NCI-H1417 treated with DMSO at 0.1 percent for 48 hours (cell line): ENCODE results near the gene DIRAS1.

Experiments used
- DNase-seq: peaks from one replicate; lab custom pipeline; 2025; lab: John Stamatoyannopoulos, UW

DIRAS1 gene

GRCh38 chr19:2755448-2755705 is 34.2 kb upstream of the DIRAS1 start:
- DNase-seq, result no peak

- DNase-seq, result no peak
Measured at GRCh38 chr19:2754659-2755447, 33.7 kb upstream of the DIRAS1 start.

- DNase-seq, result no peak
Measured at GRCh38 chr19:2751438-2751830, 30.3 kb upstream of the DIRAS1 start.

- DNase-seq, result no peak
Measured at GRCh38 chr19:2750808-2751437, 29.8 kb upstream of the DIRAS1 start.

- DNase-seq, result no peak
Measured at GRCh38 chr19:2747349-2747748, 26.2 kb upstream of the DIRAS1 start.

- DNase-seq, result no peak
Measured at GRCh38 chr19:2744113-2744512, 22.9 kb upstream of the DIRAS1 start.

GRCh38 chr19:2743099-2743498 is 21.9 kb upstream of the DIRAS1 start:
- DNase-seq, result no peak

GRCh38 chr19:2740314-2740656 is 19.1 kb upstream of the DIRAS1 start:
- no peak for DNase-seq

GRCh38 chr19:2739602-2740313 is 18.6 kb upstream of the DIRAS1 start, which contains the start of gene SLC39A3:
Gene SLC39A3, minus strand, starts transcription at chr19:2740017. Its CDS starts 2,760 bp downstream, at chr19:2737257.
- peak; percentile 87 for DNase-seq

- DNase-seq, result no peak
Measured at GRCh38 chr19:2736550-2737190, 15.5 kb upstream of the DIRAS1 start.

- no peak for DNase-seq
Measured at GRCh38 chr19:2735374-2735773, 14.2 kb upstream of the DIRAS1 start.

- no peak for DNase-seq
Measured at GRCh38 chr19:2734589-2735288, 13.6 kb upstream of the DIRAS1 start.

- no peak for DNase-seq
Measured at GRCh38 chr19:2733930-2734588, 12.9 kb upstream of the DIRAS1 start.

GRCh38 chr19:2732883-2733282 is 11.7 kb upstream of the DIRAS1 start:
- no peak for DNase-seq

- no peak for DNase-seq
Measured at GRCh38 chr19:2732157-2732725, 11.1 kb upstream of the DIRAS1 start.

GRCh38 chr19:2731181-2731995 is 10.2 kb upstream of the DIRAS1 start:
- DNase-seq, result no peak

GRCh38 chr19:2729943-2730818 is 9.0 kb upstream of the DIRAS1 start:
- no peak for DNase-seq

- DNase-seq, result no peak
Measured at GRCh38 chr19:2728783-2729387, 7.7 kb upstream of the DIRAS1 start.

- no peak for DNase-seq
Measured at GRCh38 chr19:2727640-2727944, 6.4 kb upstream of the DIRAS1 start.
